ENCODE results near the gene LPO. TPM values are rescaled to one million over a fixed set of nuclear protein-coding genes. Genes with fewer than 3 reads are reported as not detected.
A peak's percentile ranks its signal among the peaks of the same experiment; 100 is the strongest.

LPO gene
- total and polyA plus RNA-seq, 9 of the 15 experiments (the other 6 are each of a cell fraction or from before 2014, with no cell fraction given) = 0.07 to 0.11 TPM; not detected in 7

DNA sequence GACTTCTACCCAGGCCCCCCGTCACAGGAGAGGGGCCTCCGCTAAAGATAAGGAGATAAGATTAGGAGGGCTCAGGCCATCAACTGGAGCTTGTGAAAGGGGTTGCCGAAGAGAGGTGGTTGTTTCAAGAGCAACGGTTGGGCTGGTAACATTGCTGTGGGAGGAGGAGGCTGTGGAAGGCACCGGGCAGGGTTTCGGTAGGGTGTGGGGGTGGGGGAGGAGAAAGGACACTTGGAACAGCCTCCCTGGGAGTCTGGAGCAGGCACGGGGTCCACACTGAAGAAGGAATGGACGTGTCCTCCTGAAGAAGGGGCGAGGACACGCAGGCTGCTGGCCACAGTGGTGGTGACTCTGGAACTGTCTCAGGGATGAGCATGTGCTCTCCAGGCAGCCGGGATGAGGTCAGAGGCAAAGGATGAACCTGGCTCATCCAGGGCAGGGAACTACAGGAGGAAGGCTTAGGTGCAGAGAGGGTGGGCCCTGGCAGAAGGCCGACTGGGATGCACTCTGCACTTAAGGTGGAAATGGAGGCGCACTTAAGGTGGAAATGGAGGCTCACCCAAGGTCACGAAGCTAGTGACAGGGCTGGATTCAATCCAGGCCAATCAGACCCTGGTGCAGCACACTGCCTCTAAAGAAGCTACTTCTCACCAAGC lies 47.0 kb upstream of the LPO start:
- ChIA-PET POLR2A (interaction anchor here (0.7 to 1.9 kb wide), 2 partner anchors 11 to 1204 kb away, joined by 3 to 9 read pairs; no protein-coding TSS in a partner anchor), CTCF (ENCODE audit: low intra/inter-chr PET ratio) (no interaction called here)
- no peak overlapping the region for H3K27ac ChIP-seq (ENCODE audit: extremely low read depth, low read depth, low read length)
- H2AFZ ChIP-seq (ENCODE audit: low read depth, low read length) = peak overlapping the region; percentile 38
- DNase-seq (ENCODE audit: extremely low read depth in 1 of 4, low spot score in 3 of 4) = no peak
- intact Hi-C loops (cut with micrococcal nuclease) = no loop called here
- H3K36me3 ChIP-seq (ENCODE audit: control insufficient read depth, insufficient read depth, low read length) = no peaks in the 10 kb centered on the region
- H3K27me3 ChIP-seq (ENCODE audit: control insufficient read depth in 2 of 2, insufficient read depth in 2 of 2, low read length in 2 of 2) = peaks cover 0 to 4% of the 10 kb centered on the region in 2 experiments; a peak in 2 of 5 replicates
- H4K20me1 ChIP-seq (replicated peaks; ENCODE audit: control insufficient read depth, insufficient read depth, low read length) = no peaks in the 10 kb centered on the region; the same call in 1 of the 2 replicates
- ATAC-seq = no peak; the same call in 2 of the 3 replicates
- H3K4me2 ChIP-seq (ENCODE audit: insufficient read depth, low read length) = no peak overlapping the region
- no peak overlapping the region for H3K4me3 ChIP-seq
- H3K9me1 ChIP-seq (ENCODE audit: control insufficient read depth, insufficient read depth, low read length) = no peaks in the 10 kb centered on the region
- peaks cover 27 to 45% of the 10 kb centered on the region in 2 experiments for H3K4me1 ChIP-seq (replicated peaks in 1 of 2; ENCODE audit: control insufficient read depth in 2 of 2, insufficient read depth in 2 of 2, low read length in 2 of 2)
- peak overlapping the region in 1 of 2 experiments; percentile 85; a peak in 2 of 4 replicates for H3K9ac ChIP-seq (ENCODE audit: insufficient read depth in 1 of 2, low read depth in 2 of 2, low read length in 2 of 2)
- FAIRE-seq = no peak
- BruUV-seq (replicated peaks) = no TSS peak
- H3K79me2 ChIP-seq (ENCODE audit: control insufficient read depth, insufficient read depth, low read length) = no peaks in the 10 kb centered on the region
- H3K9me3 ChIP-seq (replicated peaks; ENCODE audit: control insufficient read depth, insufficient read depth, low read depth, low read length) = no peaks in the 10 kb centered on the region
- 11% methylated on average over 10 of the region's 14 CpGs for WGBS (ENCODE audit: insufficient coverage, low coverage, missing lambda C conversion rate)
- in situ Hi-C loops (cut with MboI) = no loop called here
- TF ChIP-seq TRIM25 (IDR thresholded peaks at IDR 0.05; ENCODE audit: borderline replicate concordance) = no peak
- TF ChIP-seq ZNF699 (CRISPR knock-in tag; IDR thresholded peaks at IDR 0.05; ENCODE audit: insufficient replicate concordance) = no peak
- TF ChIP-seq, protein P1, sequence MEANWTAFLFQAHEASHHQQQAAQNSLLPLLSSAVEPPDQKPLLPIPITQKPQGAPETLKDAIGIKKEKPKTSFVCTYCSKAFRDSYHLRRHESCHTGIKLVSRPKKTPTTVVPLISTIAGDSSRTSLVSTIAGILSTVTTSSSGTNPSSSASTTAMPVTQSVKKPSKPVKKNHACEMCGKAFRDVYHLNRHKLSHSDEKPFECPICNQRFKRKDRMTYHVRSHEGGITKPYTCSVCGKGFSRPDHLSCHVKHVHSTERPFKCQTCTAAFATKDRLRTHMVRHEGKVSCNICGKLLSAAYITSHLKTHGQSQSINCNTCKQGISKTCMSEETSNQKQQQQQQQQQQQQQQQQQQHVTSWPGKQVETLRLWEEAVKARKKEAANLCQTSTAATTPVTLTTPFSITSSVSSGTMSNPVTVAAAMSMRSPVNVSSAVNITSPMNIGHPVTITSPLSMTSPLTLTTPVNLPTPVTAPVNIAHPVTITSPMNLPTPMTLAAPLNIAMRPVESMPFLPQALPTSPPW (CRISPR knock-in tag; IDR thresholded peaks at IDR 0.05) = peak; percentile 42; the same call in 1 of the 2 replicates
- TF ChIP-seq NR2C2 (CRISPR knock-in tag; IDR thresholded peaks at IDR 0.05) = no peak
- peak; percentile 31; the same call in 1 of the 2 replicates for TF ChIP-seq NR2C2 (tag; IDR thresholded peaks at IDR 0.05)
- TF ChIP-seq L3MBTL2 (IDR thresholded peaks at IDR 0.05) = peak; percentile 36; the same call in 1 of the 2 replicates
- no peak for TF ChIP-seq ZNF764 (CRISPR knock-in tag; IDR thresholded peaks at IDR 0.05; ENCODE audit: low read depth)
- TF ChIP-seq, protein P2, sequence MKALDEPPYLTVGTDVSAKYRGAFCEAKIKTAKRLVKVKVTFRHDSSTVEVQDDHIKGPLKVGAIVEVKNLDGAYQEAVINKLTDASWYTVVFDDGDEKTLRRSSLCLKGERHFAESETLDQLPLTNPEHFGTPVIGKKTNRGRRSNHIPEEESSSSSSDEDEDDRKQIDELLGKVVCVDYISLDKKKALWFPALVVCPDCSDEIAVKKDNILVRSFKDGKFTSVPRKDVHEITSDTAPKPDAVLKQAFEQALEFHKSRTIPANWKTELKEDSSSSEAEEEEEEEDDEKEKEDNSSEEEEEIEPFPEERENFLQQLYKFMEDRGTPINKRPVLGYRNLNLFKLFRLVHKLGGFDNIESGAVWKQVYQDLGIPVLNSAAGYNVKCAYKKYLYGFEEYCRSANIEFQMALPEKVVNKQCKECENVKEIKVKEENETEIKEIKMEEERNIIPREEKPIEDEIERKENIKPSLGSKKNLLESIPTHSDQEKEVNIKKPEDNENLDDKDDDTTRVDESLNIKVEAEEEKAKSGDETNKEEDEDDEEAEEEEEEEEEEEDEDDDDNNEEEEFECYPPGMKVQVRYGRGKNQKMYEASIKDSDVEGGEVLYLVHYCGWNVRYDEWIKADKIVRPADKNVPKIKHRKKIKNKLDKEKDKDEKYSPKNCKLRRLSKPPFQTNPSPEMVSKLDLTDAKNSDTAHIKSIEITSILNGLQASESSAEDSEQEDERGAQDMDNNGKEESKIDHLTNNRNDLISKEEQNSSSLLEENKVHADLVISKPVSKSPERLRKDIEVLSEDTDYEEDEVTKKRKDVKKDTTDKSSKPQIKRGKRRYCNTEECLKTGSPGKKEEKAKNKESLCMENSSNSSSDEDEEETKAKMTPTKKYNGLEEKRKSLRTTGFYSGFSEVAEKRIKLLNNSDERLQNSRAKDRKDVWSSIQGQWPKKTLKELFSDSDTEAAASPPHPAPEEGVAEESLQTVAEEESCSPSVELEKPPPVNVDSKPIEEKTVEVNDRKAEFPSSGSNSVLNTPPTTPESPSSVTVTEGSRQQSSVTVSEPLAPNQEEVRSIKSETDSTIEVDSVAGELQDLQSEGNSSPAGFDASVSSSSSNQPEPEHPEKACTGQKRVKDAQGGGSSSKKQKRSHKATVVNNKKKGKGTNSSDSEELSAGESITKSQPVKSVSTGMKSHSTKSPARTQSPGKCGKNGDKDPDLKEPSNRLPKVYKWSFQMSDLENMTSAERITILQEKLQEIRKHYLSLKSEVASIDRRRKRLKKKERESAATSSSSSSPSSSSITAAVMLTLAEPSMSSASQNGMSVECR (CRISPR knock-in tag; IDR thresholded peaks at IDR 0.05) = no peak
- TF ChIP-seq ZNF354B (CRISPR knock-in tag; IDR thresholded peaks at IDR 0.05) = no peak
- TF ChIP-seq ZNF347 (CRISPR knock-in tag; IDR thresholded peaks at IDR 0.05; ENCODE audit: low read depth) = no peak
- no peak for TF ChIP-seq FOXK2 (conservative IDR thresholded peaks at IDR 0.05 in 1 of 2, IDR thresholded peaks at IDR 0.05 in 1 of 2; ENCODE audit: low read depth in 2 of 2)
- no peak for TF ChIP-seq GTF2F1 (IDR thresholded peaks at IDR 0.05; ENCODE audit: low read depth, low read length)
- TF ChIP-seq THRAP3 (IDR thresholded peaks at IDR 0.05; ENCODE audit: borderline replicate concordance) = no peak
- peak; percentile 15; the same call in 1 of the 2 replicates for TF ChIP-seq CTBP1 (IDR thresholded peaks at IDR 0.05; ENCODE audit: borderline replicate concordance)

All from K562 (cell line).